ENCODE data around the gene TLE1. TPM values are rescaled to one million over a fixed set of nuclear protein-coding genes. Genes with fewer than 3 reads are reported as not detected.

Gene TLE1
- total and polyA plus RNA-seq, 9 of the 15 experiments (the other 6 are each of a cell fraction or from before 2014, with no cell fraction given): 0.11 TPM; not detected in 8

DNA sequence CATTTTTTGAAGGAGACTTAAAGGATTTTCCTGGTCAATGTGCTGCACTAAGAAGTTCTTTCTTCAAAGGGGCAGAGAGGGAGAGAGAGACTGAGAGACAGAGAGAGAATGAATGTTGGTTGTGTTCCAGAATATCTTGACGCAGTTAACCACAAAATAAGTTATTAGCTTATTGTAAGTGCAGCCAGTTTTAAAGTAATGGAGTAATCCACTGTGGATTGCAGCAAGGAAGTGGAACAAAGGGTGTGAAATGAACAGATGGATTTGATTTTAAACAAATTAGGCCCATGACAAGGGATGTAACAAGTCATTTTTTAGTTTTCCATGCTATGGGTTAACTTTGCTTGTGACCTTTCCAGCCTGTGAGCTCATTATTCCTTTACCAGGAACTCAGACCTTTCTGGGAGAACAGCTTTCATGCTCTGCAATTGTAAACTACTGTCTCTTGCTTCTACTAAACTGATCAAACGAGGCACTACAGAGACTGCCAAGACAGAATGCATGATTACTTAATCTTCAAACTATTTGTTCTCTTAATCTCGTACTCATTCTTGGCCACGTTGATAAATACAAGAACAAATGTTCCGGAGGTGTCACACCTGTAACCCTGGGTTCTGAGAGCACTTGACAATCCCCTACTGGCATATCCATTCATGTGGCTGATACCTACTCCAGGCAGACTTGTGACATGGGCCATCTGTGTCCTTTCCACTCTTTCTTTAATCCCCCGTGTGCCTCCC is 131.1 kb downstream of the TLE1 start:
- H3K4me2 ChIP-seq (ENCODE audit: insufficient read depth, low read length): no peak overlapping the region
- 0% methylated on average over 6 of the region's 6 CpGs for WGBS (ENCODE audit: insufficient coverage, low coverage, missing lambda C conversion rate)
- no peaks in the 10 kb centered on the region for H3K4me1 ChIP-seq (replicated peaks in 1 of 2; ENCODE audit: control insufficient read depth in 2 of 2, insufficient read depth in 2 of 2, low read length in 2 of 2)
- H3K27me3 ChIP-seq (ENCODE audit: control insufficient read depth in 2 of 2, insufficient read depth in 2 of 2, low read length in 2 of 2): no peaks in the 10 kb centered on the region
- no peak overlapping the region for H3K27ac ChIP-seq (ENCODE audit: extremely low read depth, low read depth, low read length)
- in situ Hi-C loops (cut with MboI) (no loop called here), intact Hi-C loops (cut with micrococcal nuclease) (no loop called here)
- no peaks in the 10 kb centered on the region for H3K9me3 ChIP-seq (replicated peaks; ENCODE audit: control insufficient read depth, insufficient read depth, low read depth, low read length)
- ChIA-PET CTCF (ENCODE audit: low intra/inter-chr PET ratio) (no interaction called here), POLR2A (no interaction called here)
- no peak overlapping the region for H3K4me3 ChIP-seq
- FAIRE-seq (no peak), DNase-seq (ENCODE audit: extremely low read depth in 1 of 4, low spot score in 3 of 4) (no peak), ATAC-seq (no peak)
- H3K9me1 ChIP-seq (ENCODE audit: control insufficient read depth, insufficient read depth, low read length): no peaks in the 10 kb centered on the region
- H3K79me2 ChIP-seq (ENCODE audit: control insufficient read depth, insufficient read depth, low read length): no peaks in the 10 kb centered on the region
- H4K20me1 ChIP-seq (replicated peaks; ENCODE audit: control insufficient read depth, insufficient read depth, low read length): no peaks in the 10 kb centered on the region
- TF ChIP-seq ZNF830 (CRISPR knock-in tag; IDR thresholded peaks at IDR 0.05): no peak
- no peak for TF ChIP-seq PTRF (tag; IDR thresholded peaks at IDR 0.05)
- TF ChIP-seq, protein P1, sequence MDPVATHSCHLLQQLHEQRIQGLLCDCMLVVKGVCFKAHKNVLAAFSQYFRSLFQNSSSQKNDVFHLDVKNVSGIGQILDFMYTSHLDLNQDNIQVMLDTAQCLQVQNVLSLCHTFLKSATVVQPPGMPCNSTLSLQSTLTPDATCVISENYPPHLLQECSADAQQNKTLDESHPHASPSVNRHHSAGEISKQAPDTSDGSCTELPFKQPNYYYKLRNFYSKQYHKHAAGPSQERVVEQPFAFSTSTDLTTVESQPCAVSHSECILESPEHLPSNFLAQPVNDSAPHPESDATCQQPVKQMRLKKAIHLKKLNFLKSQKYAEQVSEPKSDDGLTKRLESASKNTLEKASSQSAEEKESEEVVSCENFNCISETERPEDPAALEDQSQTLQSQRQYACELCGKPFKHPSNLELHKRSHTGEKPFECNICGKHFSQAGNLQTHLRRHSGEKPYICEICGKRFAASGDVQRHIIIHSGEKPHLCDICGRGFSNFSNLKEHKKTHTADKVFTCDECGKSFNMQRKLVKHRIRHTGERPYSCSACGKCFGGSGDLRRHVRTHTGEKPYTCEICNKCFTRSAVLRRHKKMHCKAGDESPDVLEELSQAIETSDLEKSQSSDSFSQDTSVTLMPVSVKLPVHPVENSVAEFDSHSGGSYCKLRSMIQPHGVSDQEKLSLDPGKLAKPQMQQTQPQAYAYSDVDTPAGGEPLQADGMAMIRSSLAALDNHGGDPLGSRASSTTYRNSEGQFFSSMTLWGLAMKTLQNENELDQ (CRISPR knock-in tag; IDR thresholded peaks at IDR 0.05; ENCODE audit: borderline replicate concordance): no peak
- TF ChIP-seq RB1 (IDR thresholded peaks at IDR 0.05; ENCODE audit: low read depth): no peak
- TF ChIP-seq ZNF57 (CRISPR knock-in tag; IDR thresholded peaks at IDR 0.05): no peak
- TF ChIP-seq MCM5 (IDR thresholded peaks at IDR 0.05; ENCODE audit: low read depth): no peak
- no peak for TF ChIP-seq BRF1 (IDR thresholded peaks at IDR 0.05; ENCODE audit: borderline replicate concordance, extremely low read depth, insufficient read length)
- TF ChIP-seq ZNF3 (CRISPR knock-in tag; IDR thresholded peaks at IDR 0.05): no peak
- TF ChIP-seq ATF1 (CRISPR knock-in tag; IDR thresholded peaks at IDR 0.05): no peak
- TF ChIP-seq ATF1 (tag; IDR thresholded peaks at IDR 0.05): no peak
- no peak for TF ChIP-seq LCOR (CRISPR knock-in tag; IDR thresholded peaks at IDR 0.05)
- no peak for TF ChIP-seq ZNF184 (CRISPR knock-in tag; IDR thresholded peaks at IDR 0.05)
- no peak for TF ChIP-seq SREBF1 (IDR thresholded peaks at IDR 0.05; ENCODE audit: borderline replicate concordance, low read depth, low read length)
- TF ChIP-seq NCOR1 (IDR thresholded peaks at IDR 0.05): no peak
- no peak for TF ChIP-seq NFIC (IDR thresholded peaks at IDR 0.05)
- BruUV-seq (replicated peaks): no TSS peak
- H3K36me3 ChIP-seq (ENCODE audit: control insufficient read depth, insufficient read depth, low read length): no peaks in the 10 kb centered on the region
- no peak overlapping the region for H3K9ac ChIP-seq (ENCODE audit: insufficient read depth in 1 of 2, low read depth in 2 of 2, low read length in 2 of 2)
- H2AFZ ChIP-seq (ENCODE audit: low read depth, low read length): no peak overlapping the region
